Measurements from ENCODE around the gene IVL. TPM values are rescaled to one million over a fixed set of nuclear protein-coding genes. Genes with fewer than 3 reads are reported as not detected.

IVL gene
- total and polyA plus RNA-seq, 9 donors = 0.11 to 8.1 (median 0.32) TPM; not detected in 5

- no peak for DNase-seq
- Histone ChIP-seq H3K27me3 (ENCODE audit: control insufficient read depth, insufficient read depth, low read length) (no peaks in the 10 kb centered on the region), H3K4me1 (ENCODE audit: control insufficient read depth, insufficient read depth, low read length) (no peaks in the 10 kb centered on the region), H3K36me3 (ENCODE audit: control insufficient read depth, insufficient read depth, low read length) (no peaks in the 10 kb centered on the region), H3K27ac (ENCODE audit: low read length) (no peak overlapping the region), H3K9me3 (replicated peaks; ENCODE audit: control insufficient read depth, low read depth, low read length) (no peaks in the 10 kb centered on the region), H3K4me3 (ENCODE audit: low read length) (no peak overlapping the region)
- 80% methylated on average over 5 of the region's 8 CpGs for WGBS (ENCODE audit: insufficient coverage)
These were observed 21.5 kb upstream of the IVL start for GRCh38 chr1:152886758-152887409.

- no CpG with 5 or more reads among the region's 1 CpG for WGBS (ENCODE audit: insufficient coverage)
- H3K9me3 ChIP-seq (replicated peaks; ENCODE audit: control insufficient read depth, low read depth, low read length) = no peaks in the 10 kb centered on the region
- no peak overlapping the region for H3K27ac ChIP-seq (ENCODE audit: low read length)
- no peak overlapping the region for H3K4me3 ChIP-seq (ENCODE audit: low read length)
- no peaks in the 10 kb centered on the region for H3K27me3 ChIP-seq (ENCODE audit: control insufficient read depth, insufficient read depth, low read length)
- H3K36me3 ChIP-seq (ENCODE audit: control insufficient read depth, insufficient read depth, low read length) = no peaks in the 10 kb centered on the region
- DNase-seq = no peak
- H3K4me1 ChIP-seq (ENCODE audit: control insufficient read depth, insufficient read depth, low read length) = no peaks in the 10 kb centered on the region
These were observed 20.2 kb upstream of the IVL start for GRCh38 chr1:152888126-152888525.

GRCh38 chr1:152899027-152899426 is 9.3 kb upstream of the IVL start:
- Histone ChIP-seq H3K4me1 (ENCODE audit: control insufficient read depth, insufficient read depth, low read length) (no peaks in the 10 kb centered on the region), H3K4me3 (ENCODE audit: low read length) (no peak overlapping the region), H3K27me3 (ENCODE audit: control insufficient read depth, insufficient read depth, low read length) (no peaks in the 10 kb centered on the region), H3K27ac (ENCODE audit: low read length) (no peak overlapping the region), H3K36me3 (ENCODE audit: control insufficient read depth, insufficient read depth, low read length) (no peaks in the 10 kb centered on the region), H3K9me3 (replicated peaks; ENCODE audit: control insufficient read depth, low read depth, low read length) (no peaks in the 10 kb centered on the region)
- 63% methylated on average over 4 of the region's 4 CpGs for WGBS (ENCODE audit: insufficient coverage)
- DNase-seq = no peak

- no peaks in the 10 kb centered on the region for H3K9me3 ChIP-seq (replicated peaks; ENCODE audit: control insufficient read depth, low read depth, low read length)
- H3K36me3 ChIP-seq (ENCODE audit: control insufficient read depth, insufficient read depth, low read length) = no peaks in the 10 kb centered on the region
- DNase-seq = no peak
- no peaks in the 10 kb centered on the region for H3K4me1 ChIP-seq (ENCODE audit: control insufficient read depth, insufficient read depth, low read length)
- 66% methylated on average over 2 of the region's 2 CpGs for WGBS (ENCODE audit: insufficient coverage)
- H3K27ac ChIP-seq (ENCODE audit: low read length) = no peak overlapping the region
- no peak overlapping the region for H3K4me3 ChIP-seq (ENCODE audit: low read length)
- no peaks in the 10 kb centered on the region for H3K27me3 ChIP-seq (ENCODE audit: control insufficient read depth, insufficient read depth, low read length)
These were observed 8.5 kb upstream of the IVL start for GRCh38 chr1:152899883-152900282.

GRCh38 chr1:152901631-152902030 is 6.7 kb upstream of the IVL start:
- Histone ChIP-seq H3K36me3 (ENCODE audit: control insufficient read depth, insufficient read depth, low read length) (no peaks in the 10 kb centered on the region), H3K27ac (ENCODE audit: low read length) (no peak overlapping the region), H3K9me3 (replicated peaks; ENCODE audit: control insufficient read depth, low read depth, low read length) (no peaks in the 10 kb centered on the region), H3K4me1 (ENCODE audit: control insufficient read depth, insufficient read depth, low read length) (no peaks in the 10 kb centered on the region), H3K4me3 (ENCODE audit: low read length) (no peak overlapping the region), H3K27me3 (ENCODE audit: control insufficient read depth, insufficient read depth, low read length) (no peaks in the 10 kb centered on the region)
- DNase-seq = no peak
- WGBS (ENCODE audit: insufficient coverage) = 100% methylated on average over 1 of the region's 5 CpGs

DNA sequence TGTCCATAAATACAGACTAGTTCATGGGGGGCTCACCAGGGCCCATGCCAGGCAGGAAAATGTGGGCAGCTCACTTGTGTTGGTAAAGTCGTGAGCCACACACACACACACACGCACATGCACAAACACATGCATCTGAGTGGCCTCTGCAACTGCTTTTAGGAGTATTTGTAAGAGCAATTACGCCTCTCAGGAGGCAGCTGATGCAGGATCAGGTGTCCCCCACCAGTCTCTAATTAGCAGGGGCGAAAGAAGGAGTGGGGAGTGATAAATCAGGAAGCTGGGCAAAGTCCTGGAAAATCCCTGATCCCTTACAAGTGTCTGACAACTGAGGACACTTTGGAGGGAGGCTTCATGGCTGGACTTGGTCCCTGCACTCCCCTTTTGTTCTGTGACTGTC is 5.7 kb upstream of the IVL start:
- 0% methylated on average over 1 of the region's 4 CpGs for WGBS (ENCODE audit: insufficient coverage)

GRCh38 chr1:152904688-152905440 is 3.5 kb upstream of the IVL start:
- DNase-seq = no peak
- no peak overlapping the region for H3K27ac ChIP-seq (ENCODE audit: low read length)
- no CpG with 5 or more reads among the region's 7 CpGs for WGBS (ENCODE audit: insufficient coverage)
- no peaks in the 10 kb centered on the region for H3K9me3 ChIP-seq (replicated peaks; ENCODE audit: control insufficient read depth, low read depth, low read length)
- no peaks in the 10 kb centered on the region for H3K36me3 ChIP-seq (ENCODE audit: control insufficient read depth, insufficient read depth, low read length)
- no peaks in the 10 kb centered on the region for H3K27me3 ChIP-seq (ENCODE audit: control insufficient read depth, insufficient read depth, low read length)
- H3K4me3 ChIP-seq (ENCODE audit: low read length) = no peak overlapping the region
- H3K4me1 ChIP-seq (ENCODE audit: control insufficient read depth, insufficient read depth, low read length) = no peaks in the 10 kb centered on the region

More for the DNA sequence above, 5.7 kb upstream of the IVL start:
- no peaks in the 10 kb centered on the region for H3K9me3 ChIP-seq (replicated peaks; ENCODE audit: control insufficient read depth, low read depth, low read length)
- no peak for DNase-seq
- no peaks in the 10 kb centered on the region for H3K27me3 ChIP-seq (ENCODE audit: control insufficient read depth, insufficient read depth, low read length)
- no peak overlapping the region for H3K27ac ChIP-seq (ENCODE audit: low read length)
- H3K4me1 ChIP-seq (ENCODE audit: control insufficient read depth, insufficient read depth, low read length) = no peaks in the 10 kb centered on the region
- no peak overlapping the region for H3K4me3 ChIP-seq (ENCODE audit: low read length)
- no peaks in the 10 kb centered on the region for H3K36me3 ChIP-seq (ENCODE audit: control insufficient read depth, insufficient read depth, low read length)

- H3K27ac ChIP-seq (ENCODE audit: low read length) = no peak overlapping the region
- no peaks in the 10 kb centered on the region for H3K4me1 ChIP-seq (ENCODE audit: control insufficient read depth, insufficient read depth, low read length)
- H3K36me3 ChIP-seq (ENCODE audit: control insufficient read depth, insufficient read depth, low read length) = no peaks in the 10 kb centered on the region
- peak; percentile 28 for DNase-seq
- WGBS (ENCODE audit: insufficient coverage) = 52% methylated on average over 5 of the region's 5 CpGs
- no peaks in the 10 kb centered on the region for H3K27me3 ChIP-seq (ENCODE audit: control insufficient read depth, insufficient read depth, low read length)
- H3K9me3 ChIP-seq (replicated peaks; ENCODE audit: control insufficient read depth, low read depth, low read length) = no peaks in the 10 kb centered on the region
- no peak overlapping the region for H3K4me3 ChIP-seq (ENCODE audit: low read length)
These were observed 2.3 kb upstream of the IVL start for GRCh38 chr1:152906023-152906565.

- WGBS (ENCODE audit: insufficient coverage) = 90% methylated on average over 3 of the region's 3 CpGs
- no peaks in the 10 kb centered on the region for H3K27me3 ChIP-seq (ENCODE audit: control insufficient read depth, insufficient read depth, low read length)
- H3K4me3 ChIP-seq (ENCODE audit: low read length) = no peak overlapping the region
- H3K36me3 ChIP-seq (ENCODE audit: control insufficient read depth, insufficient read depth, low read length) = no peaks in the 10 kb centered on the region
- no peak overlapping the region for H3K27ac ChIP-seq (ENCODE audit: low read length)
- no peaks in the 10 kb centered on the region for H3K9me3 ChIP-seq (replicated peaks; ENCODE audit: control insufficient read depth, low read depth, low read length)
- DNase-seq = no peak
- no peaks in the 10 kb centered on the region for H3K4me1 ChIP-seq (ENCODE audit: control insufficient read depth, insufficient read depth, low read length)
These were observed 860 bp downstream of the IVL start for GRCh38 chr1:152909206-152909605.

- no peak for DNase-seq
- Histone ChIP-seq H3K27ac (ENCODE audit: low read length) (no peak overlapping the region), H3K36me3 (ENCODE audit: control insufficient read depth, insufficient read depth, low read length) (no peaks in the 10 kb centered on the region), H3K4me3 (ENCODE audit: low read length) (no peak overlapping the region), H3K27me3 (ENCODE audit: control insufficient read depth, insufficient read depth, low read length) (no peaks in the 10 kb centered on the region), H3K4me1 (ENCODE audit: control insufficient read depth, insufficient read depth, low read length) (no peaks in the 10 kb centered on the region), H3K9me3 (replicated peaks; ENCODE audit: control insufficient read depth, low read depth, low read length) (no peaks in the 10 kb centered on the region)
- 57% methylated on average over 1 of the region's 1 CpG for WGBS (ENCODE audit: insufficient coverage)
These were observed 4.1 kb downstream of the IVL start for GRCh38 chr1:152912471-152912870.

Data from muscle of leg (tissue), 11 donors.